Body of pancreas (tissue), 4 donors: ENCODE results near the gene TNFRSF17.

Experiments
- POLR2A ChIP-seq, 3 donors: fragments of 450-650 bp; IDR thresholded peaks; one replicate each; pipeline ENCODE4 v1.6.1; 2016; ENCODE audit warnings: antibody characterized with exemption in 3 of 3, mild to moderate bottlenecking in 2 of 3
- TF ChIP-seq, protein P1 (sequence below), 7 experiments: fragments of 450-650 bp in 4 of 7; fragments of 200-600 bp in 3 of 7; sonication (generic) in 3 of 7; IDR thresholded peaks; one replicate each; pipeline ENCODE4 v1.5.1; 2016 to 2019; ENCODE audit warnings: antibody characterized with exemption in 7 of 7

DNA sequence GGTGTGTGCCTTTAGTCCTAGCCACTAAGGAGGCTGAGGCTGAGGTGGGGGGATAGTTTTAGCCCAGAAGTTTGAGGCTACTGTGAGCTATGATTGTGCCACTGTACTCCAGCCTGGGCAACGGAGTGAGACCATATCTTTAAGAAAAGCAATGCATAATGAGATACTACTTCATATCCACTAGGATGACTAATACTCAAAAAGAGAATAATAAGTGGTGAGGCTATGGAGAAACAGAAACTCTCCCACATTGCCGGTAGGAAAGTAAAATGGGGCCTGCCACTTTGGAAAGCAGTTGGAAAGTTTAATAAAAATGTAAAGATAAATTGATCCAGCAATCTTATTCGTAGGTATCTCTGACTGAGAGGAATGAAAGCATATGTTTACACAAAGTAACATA, 18.6 kb upstream of the TNFRSF17 start:
- TF ChIP-seq, protein P1, sequence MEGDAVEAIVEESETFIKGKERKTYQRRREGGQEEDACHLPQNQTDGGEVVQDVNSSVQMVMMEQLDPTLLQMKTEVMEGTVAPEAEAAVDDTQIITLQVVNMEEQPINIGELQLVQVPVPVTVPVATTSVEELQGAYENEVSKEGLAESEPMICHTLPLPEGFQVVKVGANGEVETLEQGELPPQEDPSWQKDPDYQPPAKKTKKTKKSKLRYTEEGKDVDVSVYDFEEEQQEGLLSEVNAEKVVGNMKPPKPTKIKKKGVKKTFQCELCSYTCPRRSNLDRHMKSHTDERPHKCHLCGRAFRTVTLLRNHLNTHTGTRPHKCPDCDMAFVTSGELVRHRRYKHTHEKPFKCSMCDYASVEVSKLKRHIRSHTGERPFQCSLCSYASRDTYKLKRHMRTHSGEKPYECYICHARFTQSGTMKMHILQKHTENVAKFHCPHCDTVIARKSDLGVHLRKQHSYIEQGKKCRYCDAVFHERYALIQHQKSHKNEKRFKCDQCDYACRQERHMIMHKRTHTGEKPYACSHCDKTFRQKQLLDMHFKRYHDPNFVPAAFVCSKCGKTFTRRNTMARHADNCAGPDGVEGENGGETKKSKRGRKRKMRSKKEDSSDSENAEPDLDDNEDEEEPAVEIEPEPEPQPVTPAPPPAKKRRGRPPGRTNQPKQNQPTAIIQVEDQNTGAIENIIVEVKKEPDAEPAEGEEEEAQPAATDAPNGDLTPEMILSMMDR (IDR thresholded peaks at IDR 0.05): no peak
- no peak for TF ChIP-seq POLR2A (IDR thresholded peaks at IDR 0.05)
